GM12865 (cell line): ENCODE data around the gene CDC42BPA.

Experiments used
- DNase-seq: peaks from one replicate; pipeline ENCODE4 v3.0.0; 2010; ENCODE audit warnings: low read depth
- H3K4me3 ChIP-seq: 2 replicates; pipeline ENCODE4 v1.5.1; 2011; ENCODE audit warnings: mild to moderate bottlenecking, low read depth, low read length, control low read depth
- CTCF ChIP-seq: IDR thresholded peaks from 2 replicates; pipeline ENCODE4 v1.5.1; 2011; ENCODE audit warnings: low read length, control low read depth, low read depth, inconsistent platforms; ENCODE audit not compliant: insufficient read depth; ENCODE audit errors: missing control alignments

The CDC42BPA gene

GRCh38 chr1:227062306-227062705, 256.0 kb downstream of the CDC42BPA start:
- no peak overlapping the region for H3K4me3 ChIP-seq
- no peak for TF ChIP-seq CTCF

GRCh38 chr1:227059076-227059475, 259.2 kb downstream of the CDC42BPA start:
- no peak for DNase-seq
- no peak overlapping the region for H3K4me3 ChIP-seq
- no peak for TF ChIP-seq CTCF

More at GRCh38 chr1:227062306-227062705, 256.0 kb downstream of the CDC42BPA start:
- DNase-seq = no peak

GRCh38 chr1:227058321-227058751, 260.0 kb downstream of the CDC42BPA start:
- H3K4me3 ChIP-seq = no peak overlapping the region
- DNase-seq = no peak
- no peak for TF ChIP-seq CTCF

- no peak for DNase-seq
- H3K4me3 ChIP-seq = no peak overlapping the region
- TF ChIP-seq CTCF = no peak
Observed at GRCh38 chr1:227049253-227049652, 269.0 kb downstream of the CDC42BPA start.

- no peak for DNase-seq
- no peak overlapping the region for H3K4me3 ChIP-seq
- TF ChIP-seq CTCF = no peak
Observed at GRCh38 chr1:227043755-227044154, 274.5 kb downstream of the CDC42BPA start.

- no peak overlapping the region for H3K4me3 ChIP-seq
- TF ChIP-seq CTCF = no peak
- DNase-seq = no peak
Observed at GRCh38 chr1:227042292-227042691, 276.0 kb downstream of the CDC42BPA start.

- no peak overlapping the region for H3K4me3 ChIP-seq
- TF ChIP-seq CTCF = no peak
- DNase-seq = no peak
Observed at GRCh38 chr1:227038401-227038800, 279.9 kb downstream of the CDC42BPA start.
